ENCODE data around the gene C14orf180. TPM values are rescaled to one million over a fixed set of nuclear protein-coding genes. Genes with fewer than 3 reads are reported as not detected.

C14orf180 gene
- total RNA-seq, 1 donor from 2014 or later = not detected

DNA sequence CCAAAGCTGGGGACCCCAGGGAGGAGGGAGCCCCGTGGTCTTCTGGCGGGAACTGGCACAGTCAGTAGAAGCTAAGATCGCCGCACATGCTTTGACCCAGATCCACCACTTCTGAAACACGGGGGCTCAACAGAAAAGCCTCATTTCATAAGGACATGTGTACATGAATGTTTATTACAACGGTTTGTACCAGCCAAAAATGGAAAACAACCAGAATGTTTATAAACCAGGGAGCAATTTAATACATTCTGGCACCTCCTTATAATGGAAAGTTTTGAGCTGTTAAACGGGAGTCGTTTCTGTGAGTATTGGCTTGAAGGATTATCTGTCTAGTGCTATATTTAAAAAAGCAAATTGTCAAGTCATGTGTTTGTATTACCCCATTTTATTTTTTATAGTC lies 32.3 kb downstream of the C14orf180 start:
- Mint-ChIP-seq H3K27me3 (peaks cover 58% of the 10 kb centered on the region), H3K36me3 (ENCODE audit: insufficient read depth) (no peaks in the 10 kb centered on the region), H3K4me3 (ENCODE audit: low read depth) (no peak overlapping the region), H3K9me3 (ENCODE audit: low read depth) (no peaks in the 10 kb centered on the region), H3K4me1 (ENCODE audit: low read depth) (no peaks in the 10 kb centered on the region), H3K27ac (no peak overlapping the region)
- no peak for DNase-seq (ENCODE audit: low spot score, unreplicated experiment)
- TF ChIP-seq, protein P1, sequence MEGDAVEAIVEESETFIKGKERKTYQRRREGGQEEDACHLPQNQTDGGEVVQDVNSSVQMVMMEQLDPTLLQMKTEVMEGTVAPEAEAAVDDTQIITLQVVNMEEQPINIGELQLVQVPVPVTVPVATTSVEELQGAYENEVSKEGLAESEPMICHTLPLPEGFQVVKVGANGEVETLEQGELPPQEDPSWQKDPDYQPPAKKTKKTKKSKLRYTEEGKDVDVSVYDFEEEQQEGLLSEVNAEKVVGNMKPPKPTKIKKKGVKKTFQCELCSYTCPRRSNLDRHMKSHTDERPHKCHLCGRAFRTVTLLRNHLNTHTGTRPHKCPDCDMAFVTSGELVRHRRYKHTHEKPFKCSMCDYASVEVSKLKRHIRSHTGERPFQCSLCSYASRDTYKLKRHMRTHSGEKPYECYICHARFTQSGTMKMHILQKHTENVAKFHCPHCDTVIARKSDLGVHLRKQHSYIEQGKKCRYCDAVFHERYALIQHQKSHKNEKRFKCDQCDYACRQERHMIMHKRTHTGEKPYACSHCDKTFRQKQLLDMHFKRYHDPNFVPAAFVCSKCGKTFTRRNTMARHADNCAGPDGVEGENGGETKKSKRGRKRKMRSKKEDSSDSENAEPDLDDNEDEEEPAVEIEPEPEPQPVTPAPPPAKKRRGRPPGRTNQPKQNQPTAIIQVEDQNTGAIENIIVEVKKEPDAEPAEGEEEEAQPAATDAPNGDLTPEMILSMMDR (IDR thresholded peaks at IDR 0.05; ENCODE audit: unreplicated experiment) = no peak

DNA sequence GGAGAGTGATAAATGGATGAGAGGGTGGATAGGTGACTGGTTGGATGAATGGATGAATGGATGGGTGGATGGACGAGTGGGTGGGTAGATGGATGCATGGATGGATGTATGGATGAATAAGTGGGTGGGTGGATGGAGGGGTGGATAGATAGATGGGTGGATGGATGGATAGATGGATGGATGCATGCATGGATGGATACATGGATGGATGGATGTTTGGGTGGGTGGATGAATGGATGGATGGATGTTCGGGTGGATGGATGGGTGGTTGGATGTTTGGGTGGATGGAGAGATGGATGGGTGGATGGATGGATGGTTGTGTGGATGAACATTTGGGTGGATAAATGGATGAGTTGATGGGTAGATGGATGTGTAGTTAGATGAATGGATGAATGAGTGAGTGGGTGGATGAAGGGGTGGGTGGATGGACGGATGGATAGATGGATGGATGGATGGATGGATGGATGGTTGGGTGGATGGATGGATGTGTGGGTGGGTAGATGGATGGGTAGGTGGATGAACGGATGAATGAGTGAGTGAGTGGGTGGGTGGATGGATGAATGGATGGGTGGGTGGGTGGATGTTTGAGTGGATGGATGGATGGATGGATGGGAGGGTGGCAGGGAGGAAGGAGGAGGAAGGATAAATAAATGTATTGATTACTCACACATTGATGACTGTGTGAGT lies 34.7 kb downstream of the C14orf180 start:
- Mint-ChIP-seq H3K4me3 (ENCODE audit: low read depth) (no peak overlapping the region), H3K36me3 (ENCODE audit: insufficient read depth) (no peaks in the 10 kb centered on the region), H3K27me3 (peaks cover 45% of the 10 kb centered on the region), H3K27ac (no peak overlapping the region), H3K9me3 (ENCODE audit: low read depth) (no peaks in the 10 kb centered on the region), H3K4me1 (ENCODE audit: low read depth) (no peaks in the 10 kb centered on the region)
- TF ChIP-seq, protein P1 (IDR thresholded peaks at IDR 0.05; ENCODE audit: unreplicated experiment) = no peak
- DNase-seq (ENCODE audit: low spot score, unreplicated experiment) = no peak

DNA sequence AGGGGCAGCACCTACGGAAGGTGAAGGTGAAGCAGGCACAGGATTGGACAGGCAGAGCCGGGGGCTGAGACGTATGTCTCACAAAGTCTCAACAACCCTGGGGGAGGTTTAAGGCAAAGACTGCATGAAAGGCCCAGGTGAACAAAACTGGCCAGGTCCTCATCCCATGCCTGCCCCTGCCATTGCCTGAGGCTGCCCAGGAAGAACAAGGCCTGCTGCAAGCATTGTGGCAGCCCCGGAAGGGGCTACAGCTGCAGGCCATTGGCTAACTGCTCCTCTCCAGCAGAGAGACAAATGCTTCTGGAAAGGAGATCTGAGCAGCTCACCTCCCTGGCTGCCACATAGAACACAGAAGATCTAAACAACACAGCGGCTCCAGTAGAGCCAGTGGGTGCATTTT lies 45.4 kb downstream of the C14orf180 start:
- DNase-seq (ENCODE audit: low spot score, unreplicated experiment) = no peak
- TF ChIP-seq, protein P1 (IDR thresholded peaks at IDR 0.05; ENCODE audit: unreplicated experiment) = no peak
- Mint-ChIP-seq H3K4me3 (ENCODE audit: low read depth) (no peak overlapping the region), H3K36me3 (ENCODE audit: insufficient read depth) (no peaks in the 10 kb centered on the region), H3K9me3 (ENCODE audit: low read depth) (peaks cover 12% of the 10 kb centered on the region), H3K27me3 (peaks cover 42% of the 10 kb centered on the region), H3K27ac (no peak overlapping the region), H3K4me1 (ENCODE audit: low read depth) (no peaks in the 10 kb centered on the region)

DNA sequence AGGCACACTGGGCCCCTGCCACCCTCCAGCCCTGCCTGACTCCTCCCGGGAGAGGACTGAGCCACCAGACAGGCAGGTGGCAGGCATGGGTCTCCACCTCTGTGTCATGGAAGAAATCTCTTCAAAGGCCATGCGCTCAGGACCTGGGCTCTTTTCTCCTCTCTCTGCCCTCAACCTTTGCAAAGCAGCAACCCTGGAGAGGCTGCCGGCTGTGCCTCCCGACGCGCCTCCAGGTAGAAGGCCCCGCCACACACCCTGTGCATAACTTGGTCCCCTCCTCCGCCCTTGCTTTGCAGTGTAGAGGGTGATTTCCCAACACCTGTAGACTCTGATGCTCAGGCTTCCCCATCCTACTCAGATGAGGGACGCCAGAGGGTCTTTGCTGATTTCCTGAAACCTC lies 53.2 kb downstream of the C14orf180 start:
- no peaks in the 10 kb centered on the region for H3K36me3 Mint-ChIP-seq (ENCODE audit: insufficient read depth)
- no peak for DNase-seq (ENCODE audit: low spot score, unreplicated experiment)
- H3K4me3 Mint-ChIP-seq (ENCODE audit: low read depth) = no peak overlapping the region
- TF ChIP-seq, protein P1 (IDR thresholded peaks at IDR 0.05; ENCODE audit: unreplicated experiment) = no peak
- peaks cover 12% of the 10 kb centered on the region for H3K9me3 Mint-ChIP-seq (ENCODE audit: low read depth)
- peaks cover 4% of the 10 kb centered on the region for H3K4me1 Mint-ChIP-seq (ENCODE audit: low read depth)
- peaks cover 27% of the 10 kb centered on the region for H3K27me3 Mint-ChIP-seq
- no peak overlapping the region for H3K27ac Mint-ChIP-seq

DNA sequence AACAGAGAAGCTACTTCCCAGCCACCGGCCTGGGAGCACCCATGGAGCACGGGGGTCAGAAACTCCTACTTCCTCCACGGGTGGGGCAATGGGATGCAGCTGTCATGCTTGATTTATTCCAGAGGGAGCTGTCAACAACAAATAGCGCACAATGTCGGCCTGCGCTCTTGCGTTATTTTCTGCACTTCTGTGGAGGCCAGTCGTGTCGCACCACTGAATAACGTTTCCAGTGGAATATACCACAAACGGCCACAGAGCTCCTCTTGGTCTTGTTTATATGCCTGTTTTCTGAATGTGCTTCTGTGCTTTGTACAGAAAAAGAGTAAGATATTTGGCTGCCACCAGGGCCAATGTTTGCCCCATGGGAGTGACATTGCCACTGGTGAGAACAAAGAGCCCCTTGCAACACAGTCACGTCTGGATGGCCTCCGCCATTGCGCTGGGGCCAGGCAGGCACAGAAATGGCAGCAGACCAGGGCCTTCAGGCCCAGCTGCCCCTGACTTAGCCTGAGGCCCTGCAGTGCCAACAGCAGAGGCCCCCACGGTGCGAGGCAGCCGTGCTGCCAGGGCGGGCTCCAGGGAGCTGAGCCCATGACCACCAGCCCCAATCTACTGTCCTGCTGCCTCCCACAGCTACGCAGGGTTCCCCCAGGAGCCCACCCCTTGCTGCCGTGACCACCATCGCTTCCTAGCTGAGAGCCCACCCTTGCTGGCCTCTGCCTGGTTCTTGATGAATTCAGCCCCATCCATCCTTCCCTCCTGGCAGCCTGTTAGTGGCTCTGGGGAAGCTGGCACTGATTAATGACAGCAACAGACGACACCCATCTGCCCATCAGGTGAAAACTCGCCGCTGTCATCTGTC lies 53.9 kb downstream of the C14orf180 start:
- Mint-ChIP-seq H3K4me3 (ENCODE audit: low read depth) (no peak overlapping the region), H3K27me3 (peaks cover 29% of the 10 kb centered on the region), H3K4me1 (ENCODE audit: low read depth) (peaks cover 11% of the 10 kb centered on the region), H3K27ac (no peak overlapping the region), H3K36me3 (ENCODE audit: insufficient read depth) (no peaks in the 10 kb centered on the region), H3K9me3 (ENCODE audit: low read depth) (peaks cover 16% of the 10 kb centered on the region)
- TF ChIP-seq, protein P1 (IDR thresholded peaks at IDR 0.05; ENCODE audit: unreplicated experiment) = no peak
- no peak for DNase-seq (ENCODE audit: low spot score, unreplicated experiment)
